Measurements from ENCODE around the gene KANSL1.

Gene KANSL1

DNA sequence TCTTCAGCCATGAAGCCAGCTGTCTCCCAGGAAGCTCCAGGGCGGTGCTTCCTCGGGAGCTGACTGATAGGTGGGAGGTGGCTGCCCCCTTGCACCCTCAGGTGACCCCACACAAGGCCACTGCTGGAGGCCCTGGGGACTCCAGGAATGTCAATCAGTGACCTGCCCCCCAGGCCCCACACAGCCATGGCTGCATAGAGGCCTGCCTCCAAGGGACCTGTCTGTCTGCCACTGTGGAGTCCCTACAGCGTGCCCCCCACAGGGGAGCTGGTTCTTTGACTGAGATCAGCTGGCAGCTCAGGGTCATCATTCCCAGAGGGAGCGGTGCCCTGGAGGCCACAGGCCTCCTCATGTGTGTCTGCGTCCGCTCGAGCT lies 180.1 kb downstream of the KANSL1 start:
- no peak overlapping the region for H3K4me3 ChIP-seq
- H3K9me3 ChIP-seq: no peaks in the 10 kb centered on the region
- intact Hi-C loops (cut with DNase I; ENCODE audit: low total_unique reads): no loop called here
- no peak overlapping the region for H3K27ac ChIP-seq
- H3K4me1 ChIP-seq: peaks cover 0 to 5% (median 0%) of the 10 kb centered on the region in 4 donors
- no peak for DNase-seq
- H3K27me3 ChIP-seq: peaks cover 0 to 7% of the 10 kb centered on the region in 2 donors
- H3K36me3 ChIP-seq: no peaks in the 10 kb centered on the region
- TF ChIP-seq, protein P1, sequence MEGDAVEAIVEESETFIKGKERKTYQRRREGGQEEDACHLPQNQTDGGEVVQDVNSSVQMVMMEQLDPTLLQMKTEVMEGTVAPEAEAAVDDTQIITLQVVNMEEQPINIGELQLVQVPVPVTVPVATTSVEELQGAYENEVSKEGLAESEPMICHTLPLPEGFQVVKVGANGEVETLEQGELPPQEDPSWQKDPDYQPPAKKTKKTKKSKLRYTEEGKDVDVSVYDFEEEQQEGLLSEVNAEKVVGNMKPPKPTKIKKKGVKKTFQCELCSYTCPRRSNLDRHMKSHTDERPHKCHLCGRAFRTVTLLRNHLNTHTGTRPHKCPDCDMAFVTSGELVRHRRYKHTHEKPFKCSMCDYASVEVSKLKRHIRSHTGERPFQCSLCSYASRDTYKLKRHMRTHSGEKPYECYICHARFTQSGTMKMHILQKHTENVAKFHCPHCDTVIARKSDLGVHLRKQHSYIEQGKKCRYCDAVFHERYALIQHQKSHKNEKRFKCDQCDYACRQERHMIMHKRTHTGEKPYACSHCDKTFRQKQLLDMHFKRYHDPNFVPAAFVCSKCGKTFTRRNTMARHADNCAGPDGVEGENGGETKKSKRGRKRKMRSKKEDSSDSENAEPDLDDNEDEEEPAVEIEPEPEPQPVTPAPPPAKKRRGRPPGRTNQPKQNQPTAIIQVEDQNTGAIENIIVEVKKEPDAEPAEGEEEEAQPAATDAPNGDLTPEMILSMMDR (IDR thresholded peaks at IDR 0.05): no peak

GRCh38 chr17:46012506-46013079 lies 180.6 kb downstream of the KANSL1 start:
- Histone ChIP-seq H3K36me3 (no peaks in the 10 kb centered on the region), H3K4me3 (no peak overlapping the region), H3K27ac (no peak overlapping the region), H3K9me3 (no peaks in the 10 kb centered on the region), H3K27me3 (peaks cover 0 to 7% of the 10 kb centered on the region in 2 donors), H3K4me1 (peaks cover 0 to 10% (median 2%) of the 10 kb centered on the region in 4 donors)
- intact Hi-C loops (cut with DNase I; ENCODE audit: low total_unique reads): no loop called here
- TF ChIP-seq, protein P1 (IDR thresholded peaks at IDR 0.05): no peak
- DNase-seq: no peak

- Histone ChIP-seq H3K9me3 (no peaks in the 10 kb centered on the region), H3K27ac (no peak overlapping the region), H3K4me1 (peaks cover 0 to 15% (median 3%) of the 10 kb centered on the region in 4 donors), H3K4me3 (no peak overlapping the region), H3K27me3 (peaks cover 0 to 7% of the 10 kb centered on the region in 2 donors), H3K36me3 (no peaks in the 10 kb centered on the region)
- TF ChIP-seq, protein P1 (IDR thresholded peaks at IDR 0.05): no peak
- no peak for DNase-seq
- intact Hi-C loops (cut with DNase I; ENCODE audit: low total_unique reads): no loop called here
Measured at GRCh38 chr17:46011711-46012505, 181.3 kb downstream of the KANSL1 start.

GRCh38 chr17:46010597-46011186 lies 182.5 kb downstream of the KANSL1 start:
- H3K4me1 ChIP-seq: peaks cover 0 to 15% (median 3%) of the 10 kb centered on the region in 4 donors
- no peak for DNase-seq
- intact Hi-C loops (cut with DNase I; ENCODE audit: low total_unique reads): no loop called here

More at GRCh38 chr17:46010597-46011186, 182.5 kb downstream of the KANSL1 start:
- H3K4me3 ChIP-seq: no peak overlapping the region
- H3K27me3 ChIP-seq: peaks cover 0 to 7% of the 10 kb centered on the region in 2 donors
- no peaks in the 10 kb centered on the region for H3K9me3 ChIP-seq
- no peaks in the 10 kb centered on the region for H3K36me3 ChIP-seq
- TF ChIP-seq, protein P1 (IDR thresholded peaks at IDR 0.05): no peak
- no peak overlapping the region for H3K27ac ChIP-seq

Data from tibial artery (tissue), 4 donors.